A673 (cell line): ENCODE results near the gene STAMBPL1. TPM values are rescaled to one million over a fixed set of nuclear protein-coding genes. Genes with fewer than 3 reads are reported as not detected.

Experiments
- BruUV-seq: library from RNA; stranded (reverse); fragments of 400-500 nt; replicated peaks from 2 replicates; lab custom pipeline; 2021; lab: Mats Ljungman, UMichigan
- CTCF ChIA-PET: fragments of 300-600 bp; sonication (Branson Sonifier 250); formaldehyde crosslinking; loops from one replicate; lab custom pipeline; 2022; ENCODE audit warnings: antibody characterized with exemption; lab: Charles Lee
- POLR2A ChIA-PET: fragments of 300-600 bp; sonication (Branson Sonifier 250); formaldehyde crosslinking; loops from one replicate; lab custom pipeline; 2022; ENCODE audit warnings: antibody characterized with exemption; ENCODE audit not compliant: low non-redundant PET; lab: Charles Lee
- DNase-seq: peaks from one replicate; pipeline ENCODE4 v3.0.0-alpha.2; 2015; ENCODE audit warnings: low spot score
- H3K27ac ChIP-seq: fragments of 200-600 bp; sonication (generic); 2 replicates; pipeline ENCODE4 v1.5.1; 2016; ENCODE audit warnings: mixed run types, low read depth, mild to moderate bottlenecking, mixed read lengths, antibody characterized with exemption, low read length; ENCODE audit not compliant: poor library complexity, severe bottlenecking
- H3K27me3 ChIP-seq: fragments of 200-600 bp; sonication (generic); replicated peaks from 2 replicates; pipeline ENCODE4 v1.6.1; 2017; ENCODE audit warnings: mixed run types, low read depth, mild to moderate bottlenecking, mixed read lengths, antibody characterized with exemption, low read length; ENCODE audit not compliant: insufficient read depth, poor library complexity
- H3K36me3 ChIP-seq: fragments of 200-600 bp; sonication (generic); 2 replicates; pipeline ENCODE4 v1.6.1; 2016; ENCODE audit warnings: mixed run types, mild to moderate bottlenecking, mixed read lengths, antibody characterized with exemption, low read length; ENCODE audit not compliant: insufficient read depth, poor library complexity, severe bottlenecking
- H3K4me1 ChIP-seq: fragments of 200-600 bp; sonication (generic); 2 replicates; pipeline ENCODE4 v1.6.1; 2017; ENCODE audit warnings: mixed run types, mild to moderate bottlenecking, mixed read lengths, antibody characterized with exemption, low read length; ENCODE audit not compliant: insufficient read depth, poor library complexity, severe bottlenecking
- H3K4me3 ChIP-seq: fragments of 200-600 bp; sonication (generic); 2 replicates; pipeline ENCODE4 v1.5.1; 2016; ENCODE audit warnings: low read depth, mixed run types, mild to moderate bottlenecking, mixed read lengths, low read length; ENCODE audit not compliant: poor library complexity, severe bottlenecking
- H3K9me3 ChIP-seq: fragments of 200-600 bp; sonication (generic); 2 replicates; pipeline ENCODE4 v1.6.1; 2016; ENCODE audit warnings: mixed run types, low read depth, mild to moderate bottlenecking, mixed read lengths, antibody characterized with exemption, low read length; ENCODE audit not compliant: poor library complexity, severe bottlenecking
- CTCF ChIP-seq: fragments of 300-800, 200-600 bp; sonication (generic); conservative IDR thresholded peaks from 2 replicates; pipeline ENCODE4 v1.5.1; 2017; ENCODE audit warnings: low read depth, mild to moderate bottlenecking, antibody characterized with exemption, low read length, moderate library complexity, mixed read lengths
- EZH2 ChIP-seq: fragments of 200-600 bp; sonication (generic); IDR thresholded peaks from 2 replicates; pipeline ENCODE4 v1.6.1; 2017; ENCODE audit warnings: borderline replicate concordance, low read depth, mild to moderate bottlenecking, mixed read lengths, antibody characterized with exemption, low read length; ENCODE audit not compliant: poor library complexity, severe bottlenecking
- intact Hi-C: fragments of 100-400 bp; cut with micrococcal nuclease; formaldehyde crosslinking; loops from one replicate; pipeline ENCODE4 v1.10.0; 2022; ENCODE audit not compliant: unreplicated experiment
- total RNA-seq: library from RNA; stranded (reverse); gene quantifications from 2 replicates; pipeline ENCODE4 v1.2.3, GENCODE V29; 2021

Gene STAMBPL1
- total RNA-seq, 1 experiment from 2014 or later, result 71.8 TPM

GRCh38 chr10:88895250-88895649 is 15.2 kb downstream of the STAMBPL1 start:
- H3K36me3 ChIP-seq, result peaks cover 10% of the 10 kb centered on the region
- POLR2A ChIA-PET, result no interaction called here
- no peak overlapping the region for H3K4me3 ChIP-seq
- no peak for DNase-seq
- BruUV-seq, result no TSS peak
- H3K27me3 ChIP-seq, result no peaks in the 10 kb centered on the region
- intact Hi-C loops, result no loop called here
- peaks cover 75% of the 10 kb centered on the region for H3K4me1 ChIP-seq
- no peak for TF ChIP-seq CTCF
- no peak for TF ChIP-seq EZH2
- H3K27ac ChIP-seq, result peak overlapping the region; percentile 14
- H3K9me3 ChIP-seq, result no peaks in the 10 kb centered on the region
- CTCF ChIA-PET, result no interaction called here

DNA sequence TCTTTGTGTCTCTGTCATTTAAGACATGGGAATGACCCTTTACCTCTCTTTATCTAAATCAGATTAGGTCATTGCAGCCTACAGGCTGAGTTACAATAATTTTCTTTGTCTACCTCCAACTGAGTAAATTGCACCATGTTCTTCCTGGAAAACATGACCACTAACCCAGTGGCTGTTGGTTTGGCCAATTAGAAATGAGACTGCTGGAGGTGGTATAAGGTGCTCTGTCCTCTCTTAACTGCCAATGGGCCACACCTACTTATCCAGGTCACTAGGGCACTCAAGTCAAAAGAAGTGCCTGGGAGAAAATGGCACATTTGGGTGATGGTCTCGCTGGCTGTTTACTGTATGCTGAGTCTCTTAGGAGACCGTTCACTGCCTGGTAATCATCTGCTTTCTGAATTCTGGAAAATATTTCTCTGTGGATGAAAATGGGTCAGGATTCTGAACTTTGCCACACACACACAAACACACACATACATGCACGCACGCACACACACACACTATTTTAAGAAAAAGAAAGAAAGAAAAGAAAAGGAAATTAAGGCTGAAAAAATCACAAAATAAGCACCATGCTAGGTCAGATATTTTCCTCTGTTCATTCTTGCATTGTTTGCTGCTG is 16.4 kb downstream of the STAMBPL1 start:
- Histone ChIP-seq H3K9me3 (no peaks in the 10 kb centered on the region), H3K36me3 (peaks cover 16% of the 10 kb centered on the region), H3K27ac (peak overlapping the region; percentile 38), H3K4me3 (no peak overlapping the region), H3K27me3 (no peaks in the 10 kb centered on the region), H3K4me1 (peaks cover 72% of the 10 kb centered on the region)
- POLR2A ChIA-PET, result no interaction called here
- intact Hi-C loops, result no loop called here
- CTCF ChIA-PET, result no interaction called here
- DNase-seq, result no peak
- no peak for TF ChIP-seq CTCF
- no peak for TF ChIP-seq EZH2
- no TSS peak for BruUV-seq

- no TSS peak for BruUV-seq
- H3K27ac ChIP-seq, result peak overlapping the region; percentile 38
- CTCF ChIA-PET, result no interaction called here
- H3K4me3 ChIP-seq, result no peak overlapping the region
- H3K36me3 ChIP-seq, result peaks cover 23% of the 10 kb centered on the region
- DNase-seq, result peak; percentile 46
- intact Hi-C loops, result no loop called here
- H3K9me3 ChIP-seq, result no peaks in the 10 kb centered on the region
- H3K27me3 ChIP-seq, result no peaks in the 10 kb centered on the region
- peaks cover 66% of the 10 kb centered on the region for H3K4me1 ChIP-seq
- POLR2A ChIA-PET, result no interaction called here
- TF ChIP-seq EZH2 (no peak), CTCF (no peak)
Measured at GRCh38 chr10:88896994-88897853, 17.2 kb downstream of the STAMBPL1 start.
